Measurements from ENCODE around the gene SGPP1.

SGPP1 gene

DNA sequence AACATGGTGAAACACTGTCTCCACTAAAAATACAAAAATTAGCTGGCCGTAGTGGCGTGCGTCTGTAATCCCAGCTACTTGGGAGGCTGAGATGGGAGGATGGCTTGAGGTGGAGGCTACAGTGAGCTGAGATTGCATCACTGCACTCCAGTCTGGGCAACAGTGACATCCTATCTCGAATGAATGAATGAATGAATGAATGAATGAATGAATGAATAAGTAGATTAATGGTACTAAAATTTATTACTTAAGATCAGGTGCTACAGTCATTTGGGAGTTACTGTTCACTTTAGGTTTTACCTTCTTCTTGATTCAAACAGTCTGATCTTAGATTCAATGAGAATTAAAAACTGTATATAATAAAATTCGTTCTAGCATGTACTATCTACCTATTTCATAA is 54.6 kb downstream of the SGPP1 start:
- POLR2A ChIA-PET = no interaction called here
- TF ChIP-seq SP1 (IDR thresholded peaks at IDR 0.05) = no peak
- TF ChIP-seq SUZ12 (IDR thresholded peaks at IDR 0.05) = no peak
- no peak for TF ChIP-seq FOXM1 (IDR thresholded peaks at IDR 0.05; ENCODE audit: borderline replicate concordance)
- CTCF ChIA-PET = no interaction called here
- DNase-seq (ENCODE audit: extremely low spot score) = no peak

DNA sequence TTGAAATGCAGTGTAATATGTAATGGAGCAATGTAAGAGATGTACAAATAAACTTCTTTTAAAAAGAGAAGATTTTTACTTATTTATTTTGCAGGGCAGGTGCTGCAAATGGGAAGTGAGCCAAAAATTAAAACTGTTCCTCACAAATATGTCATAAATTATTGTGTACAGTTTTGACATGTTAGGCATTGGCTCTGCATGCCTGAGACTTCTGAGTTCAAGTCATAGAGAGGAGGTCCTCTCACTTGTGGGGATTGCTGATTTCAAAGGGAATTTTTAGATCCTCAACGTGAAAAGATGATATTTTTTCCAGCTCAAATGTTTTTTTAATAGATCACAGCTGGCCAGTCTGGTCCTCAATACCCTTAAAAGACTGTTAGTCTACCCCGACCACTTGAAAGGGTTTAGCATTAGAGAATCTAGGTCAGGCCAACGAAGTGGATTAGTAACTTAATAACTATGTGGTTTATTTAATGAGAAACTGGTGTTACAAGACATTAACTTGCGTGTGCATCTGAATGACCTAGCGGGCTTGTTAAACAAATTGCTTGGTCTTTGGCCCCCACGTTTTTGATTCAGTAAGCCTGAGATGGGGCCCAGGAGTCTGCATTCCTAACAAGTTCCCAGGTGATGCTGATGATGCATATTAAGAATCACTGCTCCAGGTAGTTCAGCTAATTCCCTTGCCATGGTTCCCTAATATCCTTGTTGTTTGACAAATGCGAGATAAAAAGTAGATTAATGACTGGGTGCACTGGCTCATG is 55.3 kb downstream of the SGPP1 start:
- ChIA-PET CTCF (interaction anchor here (0.6 kb wide), 1 partner anchor 271 kb away, joined by 3 read pairs; no protein-coding TSS in a partner anchor), POLR2A (no interaction called here)
- TF ChIP-seq HDGF (IDR thresholded peaks at IDR 0.05; ENCODE audit: borderline replicate concordance) (no peak), LEF1 (IDR thresholded peaks at IDR 0.05; ENCODE audit: borderline replicate concordance) (no peak), FOXA1 (IDR thresholded peaks at IDR 0.05) (no peak), TARDBP (IDR thresholded peaks at IDR 0.05) (no peak), ARNT (IDR thresholded peaks at IDR 0.05) (no peak), L3MBTL2 (conservative IDR thresholded peaks at IDR 0.05) (no peak), ZNF384 (IDR thresholded peaks at IDR 0.05) (no peak), SUZ12 (IDR thresholded peaks at IDR 0.05) (no peak), FOXM1 (IDR thresholded peaks at IDR 0.05; ENCODE audit: borderline replicate concordance) (no peak), BHLHE40 (IDR thresholded peaks at IDR 0.05; ENCODE audit: borderline replicate concordance) (no peak), SP1 (IDR thresholded peaks at IDR 0.05) (no peak), FOXK2 (IDR thresholded peaks at IDR 0.05) (no peak), CTBP1 (IDR thresholded peaks at IDR 0.05; ENCODE audit: borderline replicate concordance) (no peak), ELF4 (IDR thresholded peaks at IDR 0.05) (no peak), NFRKB (IDR thresholded peaks at IDR 0.05) (no peak)
- TF ChIP-seq, protein P1, sequence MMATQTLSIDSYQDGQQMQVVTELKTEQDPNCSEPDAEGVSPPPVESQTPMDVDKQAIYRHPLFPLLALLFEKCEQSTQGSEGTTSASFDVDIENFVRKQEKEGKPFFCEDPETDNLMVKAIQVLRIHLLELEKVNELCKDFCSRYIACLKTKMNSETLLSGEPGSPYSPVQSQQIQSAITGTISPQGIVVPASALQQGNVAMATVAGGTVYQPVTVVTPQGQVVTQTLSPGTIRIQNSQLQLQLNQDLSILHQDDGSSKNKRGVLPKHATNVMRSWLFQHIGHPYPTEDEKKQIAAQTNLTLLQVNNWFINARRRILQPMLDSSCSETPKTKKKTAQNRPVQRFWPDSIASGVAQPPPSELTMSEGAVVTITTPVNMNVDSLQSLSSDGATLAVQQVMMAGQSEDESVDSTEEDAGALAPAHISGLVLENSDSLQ (IDR thresholded peaks at IDR 0.05) = no peak
- DNase-seq (ENCODE audit: extremely low spot score) = no peak

DNA sequence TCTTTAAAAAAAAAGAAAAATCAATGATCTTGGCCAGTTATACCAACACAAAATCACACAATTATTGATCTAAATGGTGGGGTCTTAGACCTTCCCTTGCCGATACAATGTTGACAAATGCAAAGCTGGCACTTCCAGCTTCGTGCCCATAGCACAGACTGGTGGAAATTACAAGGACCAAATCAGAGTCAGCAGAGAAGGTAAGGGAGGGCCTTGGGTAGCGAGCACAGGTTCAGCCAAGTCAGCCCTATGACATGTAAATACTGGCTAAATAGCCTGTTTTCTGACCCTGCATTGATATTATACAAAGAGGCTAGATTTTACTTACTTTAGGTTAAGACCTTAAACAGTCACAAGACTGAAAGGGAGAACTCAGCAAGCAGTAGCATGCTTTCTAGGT is 55.9 kb downstream of the SGPP1 start:
- DNase-seq (ENCODE audit: extremely low spot score) = no peak
- CTCF ChIA-PET = interaction anchor here (0.6 kb wide), 1 partner anchor 271 kb away, joined by 3 read pairs; no protein-coding TSS in a partner anchor
- TF ChIP-seq LEF1 (IDR thresholded peaks at IDR 0.05; ENCODE audit: borderline replicate concordance) = no peak
- no peak for TF ChIP-seq BHLHE40 (IDR thresholded peaks at IDR 0.05; ENCODE audit: borderline replicate concordance)
- no peak for TF ChIP-seq TARDBP (IDR thresholded peaks at IDR 0.05)
- TF ChIP-seq FOXK2 (IDR thresholded peaks at IDR 0.05) = no peak
- TF ChIP-seq ELF4 (IDR thresholded peaks at IDR 0.05) = no peak
- TF ChIP-seq HDGF (IDR thresholded peaks at IDR 0.05; ENCODE audit: borderline replicate concordance) = no peak
- TF ChIP-seq SUZ12 (IDR thresholded peaks at IDR 0.05) = no peak
- POLR2A ChIA-PET = no interaction called here

DNA sequence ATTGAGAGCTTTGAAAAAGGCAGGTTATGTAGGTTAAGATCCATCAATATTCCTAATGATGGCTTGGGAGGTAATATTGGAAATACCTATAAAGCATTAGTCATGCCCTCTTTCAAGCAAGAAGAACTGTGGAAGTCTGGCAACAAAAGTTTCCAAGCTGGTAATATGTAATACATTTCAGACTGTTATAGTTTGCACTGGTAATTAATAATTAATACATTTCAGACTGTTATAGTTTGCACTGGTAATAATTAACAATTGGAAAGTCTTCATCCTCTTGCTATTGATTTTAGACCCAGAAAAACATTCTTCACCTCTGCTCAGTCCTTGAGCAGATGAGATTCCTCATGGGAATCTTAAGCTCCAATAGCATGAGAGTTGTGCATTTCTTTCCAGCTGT is 57.2 kb downstream of the SGPP1 start:
- TF ChIP-seq FOXK2 (IDR thresholded peaks at IDR 0.05) (no peak), BHLHE40 (IDR thresholded peaks at IDR 0.05; ENCODE audit: borderline replicate concordance) (no peak), L3MBTL2 (conservative IDR thresholded peaks at IDR 0.05) (no peak), FOXA1 (IDR thresholded peaks at IDR 0.05) (no peak), FOXM1 (IDR thresholded peaks at IDR 0.05; ENCODE audit: borderline replicate concordance) (no peak), HDGF (IDR thresholded peaks at IDR 0.05; ENCODE audit: borderline replicate concordance) (no peak), SUZ12 (IDR thresholded peaks at IDR 0.05) (no peak), ELF4 (IDR thresholded peaks at IDR 0.05) (no peak), NFRKB (IDR thresholded peaks at IDR 0.05) (no peak), ZNF384 (IDR thresholded peaks at IDR 0.05) (no peak), SP1 (IDR thresholded peaks at IDR 0.05) (no peak), ARNT (IDR thresholded peaks at IDR 0.05) (no peak)
- TF ChIP-seq, protein P1 (IDR thresholded peaks at IDR 0.05) = no peak
- ChIA-PET POLR2A (no interaction called here), CTCF (no interaction called here)
- DNase-seq (ENCODE audit: extremely low spot score) = no peak

DNA sequence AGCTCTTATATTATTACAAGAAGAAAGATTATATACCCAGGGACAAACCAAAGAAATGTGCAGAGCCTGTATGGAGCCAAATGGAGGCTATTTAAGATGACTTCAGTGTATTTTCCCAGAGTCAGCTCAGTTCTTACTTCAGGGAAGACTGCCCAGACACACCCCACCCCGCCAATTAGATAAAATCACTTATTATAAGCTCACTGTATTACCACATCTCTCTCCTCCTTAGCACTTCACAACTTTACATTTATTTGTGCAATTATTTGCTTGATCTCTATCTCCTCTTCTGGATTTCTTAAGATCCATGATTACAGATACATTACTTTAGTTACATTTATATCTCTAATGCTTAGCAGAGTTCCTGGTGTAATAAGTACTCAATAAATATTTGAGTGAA is 61.5 kb downstream of the SGPP1 start:
- no peak for DNase-seq (ENCODE audit: extremely low spot score)
- CTCF ChIA-PET = no interaction called here
- TF ChIP-seq BHLHE40 (IDR thresholded peaks at IDR 0.05; ENCODE audit: borderline replicate concordance) (no peak), FOXA1 (IDR thresholded peaks at IDR 0.05) (no peak), HDGF (IDR thresholded peaks at IDR 0.05; ENCODE audit: borderline replicate concordance) (no peak), ELF4 (IDR thresholded peaks at IDR 0.05) (no peak), SP1 (IDR thresholded peaks at IDR 0.05) (no peak), NFRKB (IDR thresholded peaks at IDR 0.05) (no peak), FOXK2 (IDR thresholded peaks at IDR 0.05) (no peak), ARNT (IDR thresholded peaks at IDR 0.05) (no peak), FOXM1 (IDR thresholded peaks at IDR 0.05; ENCODE audit: borderline replicate concordance) (no peak), ZNF384 (IDR thresholded peaks at IDR 0.05) (no peak), SUZ12 (IDR thresholded peaks at IDR 0.05) (no peak), L3MBTL2 (conservative IDR thresholded peaks at IDR 0.05) (no peak), LEF1 (IDR thresholded peaks at IDR 0.05; ENCODE audit: borderline replicate concordance) (no peak), TARDBP (IDR thresholded peaks at IDR 0.05) (no peak), CTBP1 (IDR thresholded peaks at IDR 0.05; ENCODE audit: borderline replicate concordance) (no peak)
- TF ChIP-seq, protein P1 (IDR thresholded peaks at IDR 0.05) = no peak
- POLR2A ChIA-PET = interaction anchor here (1.9 kb wide), 1 partner anchor 24 kb away, joined by 7 read pairs; the partner anchor contains the start of gene WDR89
